HG03025 (cell line): Measurements from ENCODE around the gene PLXNC1.

Source experiments
- ATAC-seq: cut with Tn5 transposase; IDR thresholded peaks from one replicate; pipeline ENCODE4 v1.9.1; 2021; ENCODE audit warnings: mild to moderate bottlenecking, moderate library complexity; ENCODE audit not compliant: unreplicated experiment, low FRiP score

PLXNC1 gene

DNA sequence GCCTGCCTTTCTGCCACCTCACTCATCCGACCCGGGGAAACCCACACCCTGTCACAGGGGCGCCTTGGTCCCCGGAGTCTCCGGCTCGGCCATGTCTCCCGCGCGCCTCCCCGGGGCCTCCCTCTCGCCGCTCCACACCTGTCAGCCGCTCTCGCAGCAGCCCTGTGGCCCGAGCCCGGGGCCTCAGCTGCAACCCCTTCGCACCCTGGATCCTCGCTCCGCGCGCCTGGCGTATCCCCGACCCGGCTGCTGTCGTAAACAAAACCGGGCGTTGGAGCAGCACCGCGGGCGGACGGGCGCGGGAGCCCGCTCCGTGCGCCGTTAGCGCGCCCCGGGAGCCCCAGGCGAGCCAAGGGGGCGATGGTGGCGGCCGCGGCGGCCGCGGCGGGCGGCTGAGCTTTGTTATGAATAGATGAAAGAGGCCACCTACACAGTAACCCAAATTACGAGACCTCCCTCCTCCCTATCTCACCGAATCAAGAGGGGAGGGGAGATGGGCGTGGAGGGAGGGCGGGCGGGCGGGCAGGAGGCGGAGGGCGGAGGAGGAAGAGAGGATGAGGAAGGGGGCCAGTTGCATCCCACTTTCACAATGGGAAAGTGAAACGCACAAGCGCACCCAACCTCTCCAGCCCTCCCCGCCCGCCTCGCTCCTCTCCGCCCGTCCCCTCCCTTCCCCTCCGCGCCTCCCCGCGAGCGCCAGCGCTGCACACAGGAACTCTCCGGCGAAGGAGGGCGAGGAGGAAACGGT, at the start of gene PLXNC1:
TSS of gene PLXNC1 (plus strand) at position 587 of the 748 bp plus-strand sequence. CDS start 395 bp downstream, outside the sequence.
- peak; percentile 41 for ATAC-seq

DNA sequence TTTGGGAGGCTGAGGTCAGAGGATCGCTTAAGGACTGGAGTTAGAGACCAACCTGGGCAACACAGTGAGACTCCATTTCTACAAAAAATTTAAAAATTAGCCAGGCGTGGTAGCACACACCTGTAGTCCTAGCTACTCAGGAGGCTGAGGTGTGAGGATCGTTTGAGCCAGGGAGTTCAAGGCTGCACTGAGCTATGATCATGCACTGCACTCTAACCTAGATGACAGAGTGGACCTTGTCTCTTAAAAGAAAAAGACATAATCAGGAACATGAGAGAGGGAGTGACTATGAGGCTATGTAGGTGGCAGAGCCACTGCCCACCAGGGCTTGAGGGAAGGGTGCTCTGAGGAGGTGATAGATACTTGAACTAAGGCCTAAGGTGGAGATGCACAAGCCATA, 49.2 kb upstream of the PLXNC1 start:
- no peak for ATAC-seq

DNA sequence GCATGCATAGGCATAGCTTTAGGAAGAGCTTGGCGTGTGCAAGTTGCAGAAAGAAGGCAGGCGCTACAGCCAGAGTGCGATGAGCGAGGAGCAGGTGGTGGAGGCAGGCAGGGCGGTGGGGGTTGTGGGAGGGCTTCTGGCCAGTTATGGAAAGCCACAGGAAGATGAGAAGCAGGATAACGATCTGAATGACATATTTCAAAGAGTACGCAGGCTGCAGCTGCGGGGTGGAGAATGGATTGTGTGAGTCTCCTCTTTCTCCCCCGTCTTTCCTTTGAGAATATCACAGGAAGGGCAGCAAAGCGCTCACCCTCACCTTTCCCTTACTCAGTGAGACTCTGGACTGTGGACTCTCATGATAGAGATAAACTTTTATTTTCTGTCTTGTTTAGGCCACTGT, 48.7 kb upstream of the PLXNC1 start:
- no peak for ATAC-seq

DNA sequence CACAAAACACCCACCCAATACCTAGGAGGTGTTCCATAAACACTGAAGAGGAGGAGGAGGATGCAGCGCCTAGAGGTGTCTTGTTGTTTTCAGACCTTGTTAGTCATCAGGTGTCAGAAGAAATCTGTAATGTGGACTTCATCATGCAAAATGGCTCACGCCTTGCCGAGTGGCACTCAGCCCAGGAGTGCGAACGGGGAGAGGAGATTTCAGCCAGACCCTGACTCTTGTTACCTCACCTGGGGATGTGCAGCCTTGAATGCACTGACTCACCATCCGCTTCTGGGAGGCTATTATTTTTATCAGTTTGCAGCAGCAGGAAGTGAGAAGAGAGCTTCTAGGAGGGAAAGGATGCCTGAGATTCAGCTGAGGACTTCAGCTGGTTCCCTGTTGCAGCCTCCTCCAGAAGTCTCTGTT, 48.2 kb upstream of the PLXNC1 start:
- ATAC-seq = no peak

DNA sequence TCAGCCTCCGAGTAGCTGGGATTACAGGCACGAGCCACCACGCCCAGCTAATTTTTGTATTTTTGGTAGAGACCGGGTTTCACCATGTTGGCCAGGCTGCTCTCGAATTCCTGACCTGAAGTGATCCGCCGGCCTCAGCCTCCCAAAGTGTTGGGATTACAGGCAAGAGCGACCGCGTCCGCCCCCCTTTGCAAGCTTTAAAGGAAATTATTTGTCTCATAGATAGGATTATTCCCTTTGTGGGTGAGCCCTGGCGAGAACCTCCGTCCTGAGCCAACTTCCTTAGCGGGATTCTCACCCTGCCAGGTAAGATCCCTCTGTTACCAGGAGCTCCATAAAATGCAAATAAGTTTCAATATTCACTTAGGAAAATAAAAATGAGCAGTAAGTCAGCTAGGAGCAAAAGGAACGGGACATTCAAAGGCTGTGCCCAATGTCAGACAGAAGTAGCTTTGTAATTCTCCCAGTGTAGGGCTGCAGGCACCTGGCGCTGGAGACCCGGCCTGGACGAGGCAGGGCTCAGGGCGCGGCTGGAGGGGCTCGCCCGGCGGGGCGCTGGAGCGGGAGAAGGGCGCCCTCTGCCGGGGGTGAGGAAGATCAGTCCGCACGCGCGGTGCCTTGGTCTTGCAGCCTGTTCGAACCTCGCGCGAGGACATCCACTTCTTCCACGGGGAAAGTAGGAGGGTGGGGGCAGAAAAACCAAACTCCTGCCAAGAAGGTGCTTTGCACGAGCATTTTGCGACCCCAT, 47.2 kb upstream of the PLXNC1 start:
- ATAC-seq = peak; percentile 60

DNA sequence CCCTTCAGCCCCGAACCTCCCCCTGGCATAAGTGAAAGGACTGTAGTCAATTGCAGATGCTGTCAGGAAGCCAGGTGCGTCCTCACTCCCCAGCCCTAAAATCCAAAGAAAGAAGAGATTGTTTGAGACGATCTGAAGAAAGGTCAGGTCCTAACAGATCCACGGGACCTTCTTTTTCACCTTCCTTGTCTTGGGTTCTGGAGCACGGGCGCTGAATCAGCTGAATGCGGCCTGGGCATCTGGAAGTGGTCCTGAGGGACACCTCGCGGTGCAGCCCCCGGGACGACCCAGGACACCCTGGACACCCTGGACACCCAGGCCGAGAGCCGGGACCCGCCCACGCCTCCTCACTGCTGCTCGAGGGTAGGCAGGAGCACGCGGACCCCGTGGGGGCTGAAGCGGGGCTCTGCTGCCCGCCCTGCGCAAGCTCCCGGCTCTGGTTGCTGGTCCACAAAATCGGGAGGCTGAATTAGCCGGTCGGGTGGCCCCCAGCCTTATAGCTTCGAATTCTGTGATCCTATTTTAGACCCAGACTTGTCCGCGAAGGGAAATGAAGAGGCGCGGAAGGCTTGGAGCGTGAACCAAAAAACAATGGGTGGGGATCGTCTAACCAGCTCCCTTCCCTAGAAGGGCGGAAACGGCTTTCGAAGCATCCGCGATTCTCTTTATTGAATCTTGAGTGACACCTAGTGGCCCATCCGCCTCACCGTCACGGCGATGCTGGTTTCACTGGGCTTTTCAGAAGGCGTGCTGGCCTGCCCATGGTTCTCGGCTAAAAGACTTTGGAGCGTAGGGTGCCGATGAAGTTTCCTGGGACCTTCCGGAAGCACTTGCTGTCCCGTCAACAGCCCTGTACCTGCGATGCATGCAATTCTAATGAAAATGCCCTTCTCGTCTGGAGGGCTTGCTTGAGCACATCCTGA, 46.4 kb upstream of the PLXNC1 start:
- ATAC-seq = peak; percentile 71

DNA sequence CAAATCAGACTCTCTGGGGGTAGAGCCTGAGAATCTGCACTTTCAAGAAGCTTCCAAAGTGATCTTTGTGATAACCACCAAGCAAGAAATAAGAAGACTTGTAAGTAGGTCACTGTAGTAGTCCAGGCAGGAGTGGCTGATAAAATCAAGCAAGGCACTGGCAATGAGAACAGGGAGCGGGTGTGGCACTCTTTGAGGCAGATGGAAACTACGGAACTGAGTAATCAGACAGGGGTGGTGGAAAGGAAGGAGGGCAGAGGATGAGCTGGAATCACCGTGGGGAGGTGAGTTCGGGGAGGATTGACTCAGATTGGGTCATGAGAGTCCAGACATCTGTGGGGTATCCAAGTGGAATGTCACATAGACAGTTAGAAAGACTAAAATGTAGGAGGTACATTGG, 44.4 kb upstream of the PLXNC1 start:
- ATAC-seq = no peak

DNA sequence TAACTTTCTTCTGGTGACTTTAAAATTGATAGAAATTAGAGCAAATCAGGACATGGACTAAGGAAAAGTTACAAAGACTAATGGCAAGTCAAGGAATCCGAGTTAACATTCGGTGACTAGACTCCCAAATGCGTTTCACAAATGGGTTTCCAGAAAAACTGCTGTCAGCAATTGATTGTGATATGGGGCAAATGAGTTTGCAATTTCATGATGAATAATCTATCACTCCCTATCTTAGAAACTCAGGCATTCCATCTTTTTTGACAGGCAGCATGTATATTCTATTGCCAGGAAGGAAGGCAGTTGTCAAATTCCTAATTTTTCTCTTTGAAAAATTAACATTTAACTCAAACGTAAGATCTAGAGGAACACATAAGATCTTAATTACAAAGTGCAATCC, 40.5 kb upstream of the PLXNC1 start:
- no peak for ATAC-seq

DNA sequence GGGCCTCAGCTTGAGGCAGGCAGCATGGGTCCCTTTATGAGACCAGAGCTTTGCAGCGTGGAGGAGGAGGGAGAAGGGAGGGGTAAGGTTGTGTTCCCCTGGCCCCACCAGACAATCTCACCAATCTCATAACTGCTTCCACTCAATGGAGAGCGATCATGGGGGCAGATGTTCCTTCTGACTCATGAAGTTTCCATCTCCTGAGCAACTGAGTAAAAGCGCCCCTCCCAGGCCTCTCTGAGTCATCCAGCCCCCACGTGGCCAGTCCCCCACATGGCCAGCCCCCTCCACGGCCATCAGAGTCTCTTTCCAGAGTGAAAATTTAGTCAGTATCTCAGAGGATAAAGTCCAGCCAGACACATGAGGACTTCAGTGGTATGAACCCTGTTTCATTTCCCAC, 39.2 kb upstream of the PLXNC1 start:
- no peak for ATAC-seq

DNA sequence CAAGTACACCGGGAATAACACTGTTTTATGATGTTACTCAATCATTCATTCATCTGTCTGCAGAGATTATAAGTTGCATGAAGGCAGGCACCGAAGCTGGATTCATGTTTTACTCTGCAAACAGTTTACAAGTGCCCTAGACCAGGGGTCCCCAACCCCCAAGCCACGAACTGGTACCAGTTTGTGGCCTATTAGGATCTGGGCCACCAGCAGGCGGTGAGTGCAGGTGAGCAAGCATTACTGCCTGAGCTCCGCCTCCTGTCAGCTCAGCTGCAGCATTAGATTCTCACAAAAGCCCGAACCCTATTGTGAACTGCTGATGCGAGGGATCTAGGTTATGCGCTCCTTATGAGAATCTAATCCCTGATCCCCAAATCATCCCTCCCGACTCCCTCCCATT, 38.1 kb upstream of the PLXNC1 start:
- ATAC-seq = no peak

DNA sequence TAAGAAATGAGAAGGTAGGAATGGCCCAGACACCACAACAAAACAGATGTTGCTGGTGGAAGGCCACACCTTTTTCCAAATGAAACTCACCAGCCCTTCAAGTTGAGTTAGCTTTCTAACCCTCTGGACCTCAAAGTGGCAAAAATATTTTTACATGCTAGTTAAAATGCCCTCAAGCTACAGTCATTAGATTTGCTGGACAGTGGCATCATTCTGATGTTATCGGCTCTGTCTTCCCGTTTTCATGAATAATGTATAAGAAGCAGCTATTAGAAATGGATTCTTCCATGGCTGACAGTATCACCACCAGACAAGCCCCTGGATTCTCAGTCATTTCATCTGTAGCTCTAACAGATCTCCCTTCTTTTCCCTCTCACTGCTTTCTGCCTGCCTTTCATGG, 37.1 kb upstream of the PLXNC1 start:
- ATAC-seq = no peak

DNA sequence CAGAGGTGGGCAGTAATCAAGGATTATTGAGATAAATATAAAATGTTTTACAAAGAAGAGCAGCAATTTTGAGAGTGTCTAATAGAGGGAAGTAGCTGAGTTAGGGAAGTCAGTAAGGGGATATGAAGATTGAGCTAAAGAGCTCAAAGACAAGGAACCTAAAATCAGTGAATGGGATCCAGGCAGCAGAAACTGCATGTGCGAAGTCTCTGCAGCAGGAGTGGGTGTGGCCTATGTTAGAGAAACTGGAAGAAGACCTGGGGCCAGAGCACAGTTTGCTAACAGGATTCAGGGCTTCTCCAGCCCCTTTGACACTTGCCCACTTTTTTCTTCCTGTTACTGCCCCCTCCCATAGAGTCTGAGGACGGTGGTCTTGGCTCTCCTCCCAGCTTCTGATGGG, 36.3 kb upstream of the PLXNC1 start:
- no peak for ATAC-seq

DNA sequence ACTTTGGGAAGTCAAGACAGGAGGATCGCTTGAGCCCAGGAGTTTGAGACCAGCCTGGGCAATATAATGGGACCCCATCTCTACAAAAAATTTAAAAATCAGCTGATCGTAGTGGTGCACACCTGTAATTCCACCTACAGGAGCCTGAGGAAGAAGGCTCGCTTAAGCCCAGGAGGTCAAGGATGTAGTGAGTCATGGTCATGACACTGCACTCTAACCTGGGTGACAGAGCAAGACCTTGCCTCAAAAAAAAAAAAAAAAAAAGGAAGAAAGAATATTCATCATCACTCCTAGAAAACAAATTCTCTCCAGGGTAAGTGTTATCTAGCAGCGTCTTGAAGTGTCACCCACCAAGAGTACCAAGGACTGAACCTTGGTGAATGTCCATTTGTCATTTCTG, 34.2 kb upstream of the PLXNC1 start:
- ATAC-seq = no peak

DNA sequence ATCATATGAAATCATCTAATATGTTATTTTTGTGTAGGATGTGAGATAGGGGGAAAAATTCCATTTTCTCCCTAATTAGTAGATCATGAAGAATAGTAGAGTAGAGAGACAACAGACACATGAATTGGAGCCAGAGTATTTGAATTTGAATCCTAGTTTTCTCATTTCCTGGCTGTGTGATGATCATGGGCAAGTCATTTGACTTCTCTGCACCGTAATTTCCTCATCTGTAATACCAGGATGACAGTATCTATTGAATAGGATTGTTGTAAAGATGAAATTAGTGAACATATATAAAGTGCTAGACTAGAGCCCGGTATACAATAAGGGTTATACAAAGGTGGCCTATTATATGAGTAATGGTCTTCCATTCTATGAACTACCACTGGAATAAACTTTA, 32.2 kb upstream of the PLXNC1 start:
- ATAC-seq = no peak

DNA sequence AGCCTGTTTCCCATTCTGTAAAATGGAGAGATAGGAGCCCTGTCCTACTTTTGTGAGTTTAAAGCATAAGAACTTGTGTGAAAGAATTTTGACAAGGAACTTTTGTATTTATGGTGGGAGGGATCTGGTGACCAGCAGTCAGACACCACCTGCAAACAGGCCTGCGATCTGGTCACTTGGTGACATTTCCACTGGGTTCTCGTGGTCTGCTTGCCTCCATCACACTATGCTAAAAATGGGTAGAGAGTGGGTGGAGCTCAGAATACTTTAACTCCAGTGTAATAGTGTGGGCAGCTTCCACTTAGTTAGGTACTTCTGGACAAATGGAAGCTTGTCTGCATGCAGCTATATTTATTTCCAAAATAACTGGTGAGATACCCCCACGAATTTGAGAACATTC, 26.5 kb upstream of the PLXNC1 start:
- ATAC-seq = no peak

DNA sequence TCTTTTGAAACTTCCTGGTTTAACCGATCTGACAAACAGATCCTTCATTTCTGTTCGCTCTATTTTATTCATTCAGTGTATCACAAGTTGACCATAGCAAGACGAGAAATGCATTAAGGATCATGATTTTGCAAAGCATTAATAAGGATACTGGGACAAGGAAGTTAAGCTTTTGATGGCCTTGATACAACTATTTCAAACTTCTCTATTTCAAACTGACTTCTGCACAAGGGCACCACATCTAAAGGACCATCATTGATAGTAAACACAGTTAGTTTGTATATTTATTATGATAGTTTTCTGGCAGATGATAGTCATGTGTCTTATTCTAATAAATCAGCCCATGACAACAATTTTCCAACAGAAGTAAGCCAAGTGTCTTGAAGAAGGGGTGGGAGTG, 25.8 kb upstream of the PLXNC1 start:
- ATAC-seq = no peak

DNA sequence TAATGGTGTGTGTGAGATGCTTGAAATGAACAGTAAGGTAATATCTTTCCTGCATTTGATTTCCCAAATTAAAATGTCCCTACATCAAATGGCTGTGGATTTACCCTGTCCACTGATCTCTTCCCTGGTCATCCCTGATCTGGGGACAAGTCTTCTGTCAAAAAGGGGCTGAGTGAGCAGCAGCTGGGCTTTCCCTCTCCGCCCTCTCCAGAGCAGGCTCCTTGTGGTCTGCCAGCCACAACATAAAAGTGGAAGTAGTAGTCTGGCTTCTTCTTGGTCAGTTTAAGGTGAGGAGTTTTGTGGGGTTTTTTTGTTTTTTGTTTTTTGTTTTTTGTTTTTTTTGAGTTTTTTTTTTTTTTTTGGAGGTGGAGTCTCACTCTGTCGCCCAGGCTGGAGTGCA, 25.2 kb upstream of the PLXNC1 start:
- no peak for ATAC-seq

DNA sequence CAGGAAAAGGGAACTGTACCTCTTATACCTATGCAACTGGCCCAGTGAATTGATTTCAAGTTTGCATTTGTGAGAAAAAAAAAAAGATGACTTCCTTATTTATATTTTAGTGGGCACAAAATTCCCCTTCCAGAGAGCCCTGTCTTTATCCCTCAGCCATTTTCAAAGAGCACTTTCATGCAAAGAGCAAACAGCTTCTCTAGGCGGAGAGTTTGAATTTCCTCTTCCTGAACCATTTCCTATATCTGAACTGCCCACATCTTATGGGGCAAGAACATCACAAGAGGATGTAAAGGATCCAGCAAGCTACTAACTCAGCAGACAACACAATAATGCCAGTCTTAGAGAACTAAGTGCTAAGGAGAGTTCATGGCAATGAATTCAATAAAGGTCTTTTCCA, 22.3 kb upstream of the PLXNC1 start:
- ATAC-seq = no peak

DNA sequence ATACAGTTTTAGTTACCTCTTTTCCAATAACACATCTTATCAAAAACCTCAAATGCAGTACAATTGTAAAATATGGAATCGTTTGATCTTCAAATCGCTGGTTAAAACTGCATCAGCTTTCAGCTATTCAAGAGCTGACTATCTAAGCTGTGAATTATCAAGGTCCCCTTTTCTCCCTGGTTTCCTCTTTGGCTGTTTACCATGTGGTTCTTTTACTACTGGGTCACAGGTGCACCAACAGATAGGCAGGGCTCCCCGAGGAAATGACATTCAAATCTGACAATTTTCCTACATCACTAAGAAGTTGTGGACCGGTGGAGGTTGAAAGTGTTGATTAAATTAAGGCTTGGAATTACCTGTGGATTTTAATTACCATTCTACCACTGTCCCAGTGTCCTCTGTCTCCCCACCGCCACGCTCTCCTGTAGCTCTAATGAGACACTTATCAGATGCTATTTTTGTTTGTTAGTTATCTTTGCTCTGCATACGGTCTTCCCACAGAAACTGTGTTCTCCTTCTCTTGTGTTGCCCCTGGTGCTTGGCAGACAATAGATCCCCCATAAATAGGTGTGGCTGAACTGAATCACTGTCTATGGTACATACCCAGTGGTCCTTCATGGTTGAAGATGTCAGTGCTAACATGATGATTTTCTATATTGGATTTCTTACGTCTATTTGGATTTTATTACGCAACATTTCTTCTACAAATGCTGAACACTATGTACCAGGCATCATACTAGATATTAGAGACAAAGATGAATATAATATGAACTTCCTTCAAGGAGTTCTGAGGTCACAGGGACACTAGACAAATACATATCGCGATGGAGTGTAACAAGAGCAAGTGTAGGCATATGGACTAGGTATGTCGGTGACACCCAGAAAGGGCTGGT, 20.9 kb upstream of the PLXNC1 start:
- no peak for ATAC-seq

DNA sequence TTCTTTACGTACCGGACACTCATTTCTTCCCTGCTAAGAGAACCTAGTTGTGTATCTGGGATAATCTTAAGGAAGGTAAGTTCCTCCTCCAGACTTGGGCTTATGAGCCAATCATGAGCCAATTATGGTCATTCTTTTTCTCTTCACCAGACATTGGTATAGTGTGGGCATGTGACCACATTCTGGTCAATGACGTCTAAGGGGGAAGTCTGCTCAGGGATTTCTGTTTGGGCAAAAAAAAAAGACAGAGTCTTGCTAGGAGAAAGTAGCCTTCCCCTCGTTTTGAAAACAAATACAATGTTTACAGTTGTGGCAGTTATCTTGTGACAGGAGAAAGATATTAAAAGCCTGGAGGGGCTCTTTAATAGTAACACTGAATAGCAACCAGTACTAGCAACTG, 20.1 kb upstream of the PLXNC1 start:
- no peak for ATAC-seq
